Measurements from ENCODE around the gene OAT.

The OAT gene

GRCh38 chr10:124350806-124351205, 67.9 kb downstream of the OAT start:
- DNase-seq: no peak

GRCh38 chr10:124349996-124350280, 68.8 kb downstream of the OAT start:
- no peak for DNase-seq

GRCh38 chr10:124349231-124349995, 69.3 kb downstream of the OAT start:
- no peak for DNase-seq

- no peak for DNase-seq
Observed at GRCh38 chr10:124348801-124349200, 69.9 kb downstream of the OAT start.

- DNase-seq: no peak
Observed at GRCh38 chr10:124347956-124348355, 70.8 kb downstream of the OAT start.
